Smooth muscle cell (in vitro differentiated cells): ENCODE measurements around the gene TEX12. TPM values are rescaled to one million over a fixed set of nuclear protein-coding genes. Genes with fewer than 3 reads are reported as not detected.

Source experiments
- DNase-seq: peaks from one replicate; lab custom pipeline; 2025; ENCODE audit not compliant: unreplicated experiment; lab: John Stamatoyannopoulos, UW
- H2AFZ ChIP-seq: fragments of 200-600 bp; sonication (generic); 2 replicates; pipeline ENCODE4 v1.6.0; 2016; ENCODE audit warnings: antibody characterized with exemption, low read depth, mild to moderate bottlenecking
- H3F3A ChIP-seq: fragments of 200-600 bp; sonication (generic); 2 replicates; pipeline ENCODE4 v1.6.0; 2017; ENCODE audit warnings: antibody characterized with exemption, low read depth
- H3K27ac ChIP-seq: fragments of 200-600 bp; sonication (generic); 2 replicates; pipeline ENCODE4 v1.5.1; 2016; ENCODE audit warnings: low read depth, mild to moderate bottlenecking
- H3K27me3 ChIP-seq: fragments of 200-600 bp; sonication (generic); 2 replicates; pipeline ENCODE4 v1.6.1; 2016; ENCODE audit warnings: low read depth, mild to moderate bottlenecking
- H3K36me3 ChIP-seq: fragments of 200-600 bp; sonication (generic); 2 replicates; pipeline ENCODE4 v1.5.1; 2016; ENCODE audit warnings: low read depth
- H3K4me1 ChIP-seq: fragments of 200-600 bp; sonication (generic); 2 replicates; pipeline ENCODE4 v1.5.1; 2016; ENCODE audit warnings: low read depth
- H3K4me2 ChIP-seq: fragments of 200-600 bp; sonication (generic); 2 replicates; pipeline ENCODE4 v1.6.0; 2016; ENCODE audit warnings: mild to moderate bottlenecking
- H3K4me3 ChIP-seq: fragments of 200-600 bp; sonication (generic); 2 replicates; pipeline ENCODE4 v1.5.1; 2016; ENCODE audit warnings: mild to moderate bottlenecking
- H3K79me2 ChIP-seq: fragments of 200-600 bp; sonication (generic); 2 replicates; pipeline ENCODE4 v1.6.0; 2016; ENCODE audit warnings: low read depth, mild to moderate bottlenecking
- H3K9ac ChIP-seq: fragments of 200-600 bp; sonication (generic); 2 replicates; pipeline ENCODE4 v1.6.0; 2016; ENCODE audit warnings: low read depth
- H3K9me3 ChIP-seq: fragments of 200-600 bp; sonication (generic); replicated peaks from 2 replicates; pipeline ENCODE4 v1.5.1; 2016; ENCODE audit warnings: low read depth
- H4K20me1 ChIP-seq: fragments of 200-600 bp; sonication (generic); 2 replicates; pipeline ENCODE4 v1.6.0; 2016; ENCODE audit warnings: low read depth
- WGBS: methylation state at CpG from one replicate; pipeline ENCODE4 v1.1.7; 2016; ENCODE audit warnings: low lambda C conversion rate; 5-methylcytosine and 5-hydroxymethylcytosine counted together
- polyA plus RNA-seq: library from polyadenylated mRNA; unstranded; fragments of >200 nt; fragmentation: Nextera tagmentation; extraction: Ambion mirVana; gene quantifications from 2 replicates; pipeline ENCODE4 v1.2.1, GENCODE V29; 2016
- small RNA-seq: library from RNA; depleted of rRNA; stranded (forward); fragments of <200 nt; gene quantifications from one replicate; pipeline ENCODE3, GENCODE V24; 2014
- total RNA-seq: library from RNA; depleted of rRNA; stranded (reverse); fragments of >200 nt; gene quantifications from 2 replicates; pipeline ENCODE4 v1.2.3, GENCODE V29; 2014
- TF ChIP-seq, protein P1 (sequence below): fragments of 200-600 bp; sonication (generic); IDR thresholded peaks from 2 replicates; pipeline ENCODE4 v1.5.1; 2017; ENCODE audit warnings: borderline replicate concordance, mild to moderate bottlenecking, antibody characterized with exemption; ENCODE audit not compliant: insufficient read depth, poor library complexity, severe bottlenecking

TEX12 gene
- total and polyA plus RNA-seq, 2 experiments from 2014 or later = not detected

DNA sequence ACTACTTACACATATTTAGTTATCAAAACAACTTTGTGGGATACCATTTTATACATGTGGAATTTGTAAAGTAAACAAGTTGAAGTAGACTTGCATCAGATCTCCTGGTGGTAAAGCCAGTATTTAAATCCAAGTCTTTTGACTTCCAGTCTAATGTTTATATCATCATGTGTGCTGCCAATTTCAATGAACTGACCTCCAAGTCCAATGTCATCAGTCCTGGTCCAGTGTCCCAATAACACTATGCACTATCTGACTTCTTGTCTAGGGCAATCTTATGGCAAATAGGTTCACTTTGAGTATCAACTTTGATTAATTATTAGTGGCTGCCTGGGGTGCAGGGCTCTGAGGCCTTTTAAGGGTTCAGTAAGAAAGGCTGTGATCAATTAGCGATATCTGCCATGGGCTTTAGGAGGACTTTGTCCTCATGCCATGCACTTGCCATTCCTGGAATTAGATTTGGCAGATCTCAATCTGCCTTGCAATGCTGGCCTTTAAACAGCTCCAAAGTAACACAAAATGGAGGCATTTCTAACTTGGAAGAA, 49.5 kb downstream of the TEX12 start:
- H3K4me3 ChIP-seq = no peak overlapping the region
- H4K20me1 ChIP-seq = no peaks in the 10 kb centered on the region
- DNase-seq = no peak
- no peak overlapping the region for H3K4me2 ChIP-seq
- no peak overlapping the region for H3K9ac ChIP-seq
- WGBS = 96% methylated on average over 1 of the region's 1 CpG
- H3K27me3 ChIP-seq = no peaks in the 10 kb centered on the region
- H3F3A ChIP-seq = no peaks in the 10 kb centered on the region
- TF ChIP-seq, protein P1, sequence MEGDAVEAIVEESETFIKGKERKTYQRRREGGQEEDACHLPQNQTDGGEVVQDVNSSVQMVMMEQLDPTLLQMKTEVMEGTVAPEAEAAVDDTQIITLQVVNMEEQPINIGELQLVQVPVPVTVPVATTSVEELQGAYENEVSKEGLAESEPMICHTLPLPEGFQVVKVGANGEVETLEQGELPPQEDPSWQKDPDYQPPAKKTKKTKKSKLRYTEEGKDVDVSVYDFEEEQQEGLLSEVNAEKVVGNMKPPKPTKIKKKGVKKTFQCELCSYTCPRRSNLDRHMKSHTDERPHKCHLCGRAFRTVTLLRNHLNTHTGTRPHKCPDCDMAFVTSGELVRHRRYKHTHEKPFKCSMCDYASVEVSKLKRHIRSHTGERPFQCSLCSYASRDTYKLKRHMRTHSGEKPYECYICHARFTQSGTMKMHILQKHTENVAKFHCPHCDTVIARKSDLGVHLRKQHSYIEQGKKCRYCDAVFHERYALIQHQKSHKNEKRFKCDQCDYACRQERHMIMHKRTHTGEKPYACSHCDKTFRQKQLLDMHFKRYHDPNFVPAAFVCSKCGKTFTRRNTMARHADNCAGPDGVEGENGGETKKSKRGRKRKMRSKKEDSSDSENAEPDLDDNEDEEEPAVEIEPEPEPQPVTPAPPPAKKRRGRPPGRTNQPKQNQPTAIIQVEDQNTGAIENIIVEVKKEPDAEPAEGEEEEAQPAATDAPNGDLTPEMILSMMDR = no peak
- H3K9me3 ChIP-seq = no peaks in the 10 kb centered on the region
- H3K27ac ChIP-seq = no peak overlapping the region
- no peak overlapping the region for H2AFZ ChIP-seq
- no peaks in the 10 kb centered on the region for H3K36me3 ChIP-seq
- no peaks in the 10 kb centered on the region for H3K4me1 ChIP-seq
- no peaks in the 10 kb centered on the region for H3K79me2 ChIP-seq

DNA sequence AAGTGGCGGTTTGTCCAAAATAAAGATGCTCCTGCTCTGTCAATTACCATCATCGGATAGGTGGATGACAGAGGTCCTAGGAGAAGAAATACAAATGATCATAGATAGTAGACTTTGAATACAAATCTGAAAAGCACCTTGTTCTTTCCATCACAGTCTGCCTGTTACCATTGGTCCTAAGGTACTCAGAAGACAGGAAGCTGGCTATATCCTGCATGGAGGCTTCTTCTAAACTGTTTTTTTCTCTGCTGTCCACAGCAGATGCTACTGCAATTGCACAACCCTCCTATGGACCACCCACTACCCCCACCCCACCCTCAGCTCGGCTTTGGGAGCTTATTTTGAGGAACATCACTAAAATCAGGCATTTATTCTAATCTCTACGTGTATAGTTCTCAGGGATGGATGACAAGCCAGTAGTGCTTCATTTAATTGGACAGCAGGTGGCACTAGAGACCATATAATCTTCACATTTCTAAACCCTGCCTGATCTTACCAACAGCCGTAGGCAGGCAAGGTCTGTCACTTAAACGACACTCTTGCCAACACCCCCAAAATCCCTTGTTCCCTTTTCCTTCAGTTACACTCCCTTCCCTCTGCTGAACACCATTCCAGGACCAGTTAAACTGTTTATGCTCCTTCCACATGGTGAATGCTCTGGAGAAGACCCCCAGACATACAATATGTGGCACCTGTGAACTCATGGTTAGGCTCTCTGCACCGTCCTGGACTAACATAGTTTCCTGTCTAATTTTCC, 52.5 kb downstream of the TEX12 start:
- Histone ChIP-seq H3K9ac (no peak overlapping the region), H4K20me1 (no peaks in the 10 kb centered on the region), H3K36me3 (no peaks in the 10 kb centered on the region), H3K79me2 (no peaks in the 10 kb centered on the region), H3K4me2 (no peak overlapping the region), H3K9me3 (no peaks in the 10 kb centered on the region), H3K4me3 (no peak overlapping the region), H3K4me1 (no peaks in the 10 kb centered on the region), H3K27ac (no peak overlapping the region), H3F3A (no peaks in the 10 kb centered on the region), H3K27me3 (no peaks in the 10 kb centered on the region), H2AFZ (no peak overlapping the region)
- no peak for DNase-seq
- 42% methylated on average over 7 of the region's 7 CpGs for WGBS
- TF ChIP-seq, protein P1 = peak; percentile 84

DNA sequence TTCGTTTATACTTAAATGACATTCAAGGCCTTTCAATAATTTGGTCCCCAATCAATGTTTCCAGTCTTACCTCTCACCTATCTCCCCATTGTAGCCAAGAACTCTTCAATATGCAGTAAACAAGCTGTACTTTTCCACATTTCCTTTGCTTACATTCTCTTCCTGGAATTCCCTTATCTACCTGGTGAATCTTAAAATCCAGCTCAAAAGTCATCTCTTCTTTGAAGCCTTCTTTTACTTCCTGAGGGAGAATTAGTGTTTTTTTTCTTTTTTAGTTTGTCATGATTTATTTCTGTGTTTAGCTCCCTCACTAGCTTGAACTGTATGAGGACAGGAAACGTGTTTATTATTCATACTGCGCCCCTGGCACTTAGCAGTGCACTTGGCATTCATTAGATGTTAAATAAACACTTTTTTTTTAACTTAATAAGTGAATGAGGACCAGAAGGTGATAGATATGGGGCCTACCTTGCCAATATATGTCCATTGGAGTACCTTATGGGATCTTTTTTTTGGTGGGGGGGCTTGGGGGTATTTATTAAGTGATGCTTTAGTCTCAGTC, 54.2 kb downstream of the TEX12 start:
- no peak overlapping the region for H3K27ac ChIP-seq
- no peaks in the 10 kb centered on the region for H3K79me2 ChIP-seq
- no peak overlapping the region for H3K9ac ChIP-seq
- H3K4me1 ChIP-seq = no peaks in the 10 kb centered on the region
- no peaks in the 10 kb centered on the region for H3K36me3 ChIP-seq
- H3K27me3 ChIP-seq = no peaks in the 10 kb centered on the region
- no peak overlapping the region for H3K4me2 ChIP-seq
- H4K20me1 ChIP-seq = no peaks in the 10 kb centered on the region
- no peaks in the 10 kb centered on the region for H3K9me3 ChIP-seq
- WGBS = 63% methylated on average over 3 of the region's 3 CpGs
- TF ChIP-seq, protein P1 = no peak
- H3K4me3 ChIP-seq = no peak overlapping the region
- DNase-seq = no peak
- no peaks in the 10 kb centered on the region for H3F3A ChIP-seq
- no peak overlapping the region for H2AFZ ChIP-seq

Small RNA genes lying within 50 kb of the gene (small RNA-seq; reads per million reads assigned to genes)
- gene MRPS36P4 = not detected

Other genes with a start within 250 kb of the TEX12 start
- 0.90 and 3.0 TPM in 2 replicates for gene C11orf52, start 248.5 kb upstream of the TEX12 start, total RNA-seq
- 0.64 and 1.2 TPM in 2 replicates for gene C11orf52, start 248.5 kb upstream of the TEX12 start, polyA plus RNA-seq
- gene DIXDC1, start 230.0 kb upstream of the TEX12 start, total RNA-seq = 19.7 and 24.8 TPM in 2 replicates
- 11.9 and 12.4 TPM in 2 replicates for gene DIXDC1, start 230.0 kb upstream of the TEX12 start, polyA plus RNA-seq
- gene DLAT, start 142.0 kb upstream of the TEX12 start, total RNA-seq = 23.6 and 39.5 TPM in 2 replicates
- gene DLAT, start 142.0 kb upstream of the TEX12 start, polyA plus RNA-seq = 19.2 and 23.8 TPM in 2 replicates
- 0.18 and 1.7 TPM in 2 replicates for gene PIH1D2, start 93.4 kb upstream of the TEX12 start, total RNA-seq
- 0.82 and 1.0 TPM in 2 replicates for gene PIH1D2, start 93.4 kb upstream of the TEX12 start, polyA plus RNA-seq
- gene NKAPD1, start 93.1 kb upstream of the TEX12 start, total RNA-seq = 19.9 and 22.0 TPM in 2 replicates
- gene NKAPD1, start 93.1 kb upstream of the TEX12 start, polyA plus RNA-seq = 9.2 and 16.2 TPM in 2 replicates
- gene TIMM8B, start 80.6 kb upstream of the TEX12 start, total RNA-seq = 31.9 and 55.7 TPM in 2 replicates
- 79.8 and 87.5 TPM in 2 replicates for gene TIMM8B, start 80.6 kb upstream of the TEX12 start, polyA plus RNA-seq
- 91.6 and 120 TPM in 2 replicates for gene SDHD, start 80.5 kb upstream of the TEX12 start, total RNA-seq
- gene SDHD, start 80.5 kb upstream of the TEX12 start, polyA plus RNA-seq = 95.9 and 103 TPM in 2 replicates
- gene IL18, start 3.3 kb upstream of the TEX12 start, total RNA-seq = 3.0 TPM in 1 of 2 replicates, not detected in the other
- 0.33 and 0.34 TPM in 2 replicates for gene IL18, start 3.3 kb upstream of the TEX12 start, polyA plus RNA-seq
- 0.13 and 1.8 TPM in 2 replicates for gene BCO2, start 8.1 kb downstream of the TEX12 start, total RNA-seq
- 0.82 and 2.0 TPM in 2 replicates for gene BCO2, start 8.1 kb downstream of the TEX12 start, polyA plus RNA-seq
- 70.9 and 77.4 TPM in 2 replicates for gene PTS, start 59.1 kb downstream of the TEX12 start, total RNA-seq
- 75.4 and 102 TPM in 2 replicates for gene PTS, start 59.1 kb downstream of the TEX12 start, polyA plus RNA-seq
- not detected in 2 replicates for gene PLET1, start 93.5 kb downstream of the TEX12 start, total RNA-seq
- gene PLET1, start 93.5 kb downstream of the TEX12 start, polyA plus RNA-seq = 0.15 TPM in 1 of 2 replicates, not detected in the other